Panc1 (cell line): Measurements from ENCODE around the gene ABCA6. TPM values are rescaled to one million over a fixed set of nuclear protein-coding genes. Genes with fewer than 3 reads are reported as not detected.

ENCODE experiments used
- ATAC-seq: fragments of 200-7000 bp; cut with Tn5 transposase; 2 replicates; pipeline ENCODE4 v1.9.1; 2020; ENCODE audit warnings: mild to moderate bottlenecking, moderate library complexity
- BruUV-seq: library from RNA; stranded (reverse); fragments of 400-500 nt; replicated peaks from 2 replicates; lab custom pipeline; 2021; lab: Mats Ljungman, UMichigan
- CTCF ChIA-PET: fragments of 300-600 bp; sonication (Branson Sonifier 250); formaldehyde crosslinking; loops from one replicate; lab custom pipeline; 2022; ENCODE audit warnings: antibody characterized with exemption; lab: Charles Lee
- POLR2A ChIA-PET: fragments of 300-600 bp; sonication (Branson Sonifier 250); formaldehyde crosslinking; loops from one replicate; lab custom pipeline; 2022; ENCODE audit warnings: antibody characterized with exemption; lab: Charles Lee
- DNase-seq: peaks from one replicate; pipeline ENCODE4 v3.0.0-alpha.2; 2010; ENCODE audit warnings: low read depth, low spot score
- H3K27ac ChIP-seq: 2 replicates; pipeline ENCODE4 v1.5.1; 2011; ENCODE audit warnings: mild to moderate bottlenecking, low read length, inconsistent platforms
- H3K27me3 ChIP-seq: fragments of 200-500 bp; sonication (Bioruptor generic); 2 replicates; pipeline ENCODE4 v1.6.0; 2014; ENCODE audit warnings: low read length, inconsistent platforms; ENCODE audit not compliant: control insufficient read depth, insufficient read depth
- H3K36me3 ChIP-seq: fragments of 200-500 bp; sonication (Bioruptor generic); 2 replicates; pipeline ENCODE4 v1.5.1; 2014; ENCODE audit warnings: inconsistent platforms, mild to moderate bottlenecking, low read length, moderate library complexity; ENCODE audit not compliant: control insufficient read depth, insufficient read depth
- H3K4me1 ChIP-seq: 2 replicates; pipeline ENCODE4 v1.5.1; 2011; ENCODE audit warnings: inconsistent platforms, mild to moderate bottlenecking, low read length, moderate library complexity; ENCODE audit not compliant: control insufficient read depth, insufficient read depth
- H3K4me3 ChIP-seq, 2 experiments: 2 replicates each; pipeline ENCODE4 v1.5.1; 2011 to 2012; ENCODE audit warnings: low read depth in 2 of 2, low read length in 2 of 2, mild to moderate bottlenecking in 2 of 2, inconsistent platforms in 1 of 2, moderate library complexity in 1 of 2
- H3K9me3 ChIP-seq: fragments of 200-500 bp; sonication (Bioruptor generic); 2 replicates; pipeline ENCODE4 v1.5.1; 2014; ENCODE audit warnings: low read depth, mild to moderate bottlenecking, inconsistent platforms, low read length, moderate library complexity; ENCODE audit not compliant: control insufficient read depth, insufficient read depth
- CTCF ChIP-seq: fragments of 450-650 bp; IDR thresholded peaks from 2 replicates; pipeline ENCODE4 v1.5.1; 2017; ENCODE audit warnings: mild to moderate bottlenecking
- POLR2AphosphoS5 ChIP-seq: IDR thresholded peaks from 2 replicates; pipeline ENCODE4 v1.6.1; 2012; ENCODE audit warnings: mild to moderate bottlenecking, low read depth, low read length, moderate library complexity
- REST ChIP-seq, 2 experiments: IDR thresholded peaks; 2 replicates each; pipeline ENCODE4 v1.6.1; 2011 to 2012; ENCODE audit warnings: low read depth in 2 of 2, control low read depth in 1 of 2, low read length in 1 of 2, mild to moderate bottlenecking in 1 of 2, moderate library complexity in 1 of 2; ENCODE audit not compliant: insufficient read depth in 1 of 2
- SIN3A ChIP-seq: IDR thresholded peaks from 2 replicates; pipeline ENCODE4 v1.6.1; 2012; ENCODE audit warnings: low read depth, mild to moderate bottlenecking, low read length, moderate library complexity, borderline replicate concordance; ENCODE audit not compliant: insufficient read depth
- TCF7L2 ChIP-seq: IDR thresholded peaks from 2 replicates; pipeline ENCODE4 v1.6.1; 2011; ENCODE audit warnings: mild to moderate bottlenecking, low read depth, low read length, inconsistent platforms
- in situ Hi-C: cut with HindIII; loops from 2 replicates; pipeline ENCODE4 v1.10.0; 2016; ENCODE audit warnings: low sequenced_read_pairs, low pct_unique_long_range_greater_than_20kb
- intact Hi-C: fragments of 100-400 bp; cut with micrococcal nuclease; formaldehyde crosslinking; loops from one replicate; pipeline ENCODE4 v1.10.0; 2022; ENCODE audit not compliant: unreplicated experiment
- total RNA-seq: library from RNA; stranded (reverse); gene quantifications from one replicate; pipeline ENCODE4 v1.2.1, GENCODE V29; 2021; ENCODE audit not compliant: unreplicated experiment

ABCA6 gene
- total RNA-seq, 1 experiment from 2014 or later: 0.46 TPM

GRCh38 chr17:69045646-69046045 is 96.0 kb downstream of the ABCA6 start:
- no peak overlapping the region for H3K4me3 ChIP-seq
- in situ Hi-C loops (no loop called here), intact Hi-C loops (no loop called here)
- ChIA-PET CTCF (no interaction called here), POLR2A (no interaction called here)
- no peaks in the 10 kb centered on the region for H3K9me3 ChIP-seq
- no peak overlapping the region for H3K27ac ChIP-seq
- ATAC-seq (no peak), DNase-seq (no peak)
- no peaks in the 10 kb centered on the region for H3K36me3 ChIP-seq
- no peaks in the 10 kb centered on the region for H3K27me3 ChIP-seq
- TF ChIP-seq TCF7L2 (no peak), POLR2AphosphoS5 (no peak), SIN3A (no peak), CTCF (no peak), REST (IDR thresholded peaks at IDR 0.05; ENCODE audit: insufficient read depth in 1 of 2, low read depth in 2 of 2, low read length in 1 of 2) (no peak)
- H3K4me1 ChIP-seq: no peaks in the 10 kb centered on the region
- BruUV-seq: no TSS peak

- intact Hi-C loops: no loop called here
- DNase-seq (no peak), ATAC-seq (no peak)
- ChIA-PET CTCF (no interaction called here), POLR2A (no interaction called here)
- H3K4me3 ChIP-seq: no peak overlapping the region
- H3K4me1 ChIP-seq: no peaks in the 10 kb centered on the region
- no peaks in the 10 kb centered on the region for H3K9me3 ChIP-seq
- no peaks in the 10 kb centered on the region for H3K36me3 ChIP-seq
- no peak overlapping the region for H3K27ac ChIP-seq
- TF ChIP-seq TCF7L2 (no peak), POLR2AphosphoS5 (no peak), CTCF (no peak), SIN3A (no peak), REST (IDR thresholded peaks at IDR 0.05; ENCODE audit: insufficient read depth in 1 of 2, low read depth in 2 of 2, low read length in 1 of 2) (no peak)
- in situ Hi-C loops: no loop called here
- no TSS peak for BruUV-seq
- H3K27me3 ChIP-seq: no peaks in the 10 kb centered on the region
Observed at GRCh38 chr17:69044371-69044770, 97.3 kb downstream of the ABCA6 start.
